HepG2 (cell line): ENCODE results near the gene MAPK8IP3.

ENCODE experiments used
- CTCF ChIP-seq: sonication (generic); formaldehyde crosslinking; IDR thresholded peaks from 2 replicates; pipeline ENCODE4 v1.5.0; 2020; ENCODE audit warnings: mild to moderate bottlenecking, missing genetic modification reagents, moderate library complexity
- EZH2 ChIP-seq: conservative IDR thresholded peaks from 2 replicates; pipeline ENCODE4 v1.6.1; 2012; ENCODE audit warnings: mild to moderate bottlenecking, low read depth, low read length, moderate library complexity

GRCh38 chr16:1791943-1792812 lies 86.2 kb downstream of the MAPK8IP3 start:
- TF ChIP-seq CTCF (CRISPR knock-in tag) (no peak), EZH2 (no peak)
